GM21447 (cell line): ENCODE measurements around the gene IP6K3.

Experiments
- ATAC-seq: cut with Tn5 transposase; IDR thresholded peaks from one replicate; pipeline ENCODE4 v1.9.1; 2021; ENCODE audit not compliant: unreplicated experiment

IP6K3 gene

DNA sequence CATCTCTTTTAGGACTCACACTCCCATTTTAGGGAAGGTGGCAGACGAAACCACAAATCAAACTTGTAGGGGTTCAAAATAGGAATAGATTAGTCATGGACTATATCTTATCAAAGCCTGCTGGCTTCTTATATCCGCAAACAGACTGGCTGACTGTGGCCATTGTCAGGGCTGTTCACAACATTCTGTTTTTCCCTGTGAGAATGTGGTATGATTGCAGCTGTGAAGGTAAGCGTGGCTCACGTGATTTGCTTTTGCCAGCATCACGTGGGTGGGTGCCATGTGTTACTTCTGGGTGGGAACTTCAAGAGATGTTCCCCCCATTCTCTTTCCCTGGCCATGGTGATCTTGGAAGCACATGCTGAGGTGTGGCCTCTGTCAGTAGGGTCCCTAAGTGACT is 5.9 kb downstream of the IP6K3 start:
- no peak for ATAC-seq

DNA sequence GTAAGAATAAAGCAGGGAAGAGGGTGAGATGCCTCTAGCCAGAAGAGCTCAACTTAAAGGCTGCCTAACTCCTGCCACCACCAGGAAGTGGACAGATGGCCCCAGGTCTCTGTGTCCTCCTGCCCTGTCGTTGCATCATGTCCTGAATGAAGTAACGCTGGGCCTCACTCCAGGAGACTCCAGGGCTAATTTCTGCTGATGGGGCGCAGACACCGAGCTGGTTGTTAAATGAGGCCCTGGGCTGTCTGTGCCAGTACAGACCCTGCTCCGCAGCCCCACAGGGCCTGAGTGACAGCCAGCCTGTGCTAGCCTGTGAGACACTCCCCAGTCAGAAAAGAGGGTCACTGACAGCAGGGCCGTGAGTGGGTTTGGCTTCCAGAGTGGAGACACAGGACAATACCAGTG is 6.5 kb downstream of the IP6K3 start:
- no peak for ATAC-seq

DNA sequence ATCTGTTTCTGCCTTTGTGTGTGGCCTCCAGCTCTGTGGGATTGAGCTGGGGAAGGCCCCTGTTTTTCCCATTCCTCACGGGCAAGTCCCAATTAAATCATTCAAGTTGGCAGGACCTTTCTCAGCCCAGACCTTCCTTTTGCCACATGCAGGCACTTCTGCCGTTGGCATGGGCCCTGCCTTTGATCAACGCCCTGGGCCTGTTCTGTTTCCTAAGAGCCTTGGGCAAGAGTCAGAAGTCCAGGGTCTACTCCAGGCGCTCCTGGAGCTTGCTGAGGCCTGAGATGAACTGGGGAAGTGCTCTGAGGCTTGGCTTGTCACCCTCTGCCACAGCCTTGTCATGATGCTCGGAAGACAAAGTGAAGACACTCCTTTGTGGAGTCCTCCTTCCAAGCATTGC is 7.1 kb downstream of the IP6K3 start:
- no peak for ATAC-seq

DNA sequence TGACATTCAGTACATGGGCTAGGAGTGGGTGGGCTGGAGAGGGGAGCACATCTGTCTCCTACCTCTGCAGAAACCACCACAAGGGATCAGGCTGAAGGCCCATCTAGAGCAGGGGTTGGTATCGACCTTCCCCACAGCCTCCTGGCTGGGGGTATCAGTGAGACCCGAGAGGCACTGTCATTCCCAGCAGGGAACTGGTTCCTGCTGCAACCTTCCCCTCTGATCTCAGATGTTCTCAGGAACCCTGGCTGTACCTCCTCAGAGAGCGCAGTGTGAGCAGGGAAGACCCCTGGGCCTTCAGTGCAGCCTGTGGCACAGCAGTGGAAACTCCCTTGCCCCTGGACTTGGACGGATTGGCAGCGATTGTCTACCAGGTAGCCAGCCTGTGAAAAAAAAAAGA is 7.8 kb downstream of the IP6K3 start:
- ATAC-seq = no peak

DNA sequence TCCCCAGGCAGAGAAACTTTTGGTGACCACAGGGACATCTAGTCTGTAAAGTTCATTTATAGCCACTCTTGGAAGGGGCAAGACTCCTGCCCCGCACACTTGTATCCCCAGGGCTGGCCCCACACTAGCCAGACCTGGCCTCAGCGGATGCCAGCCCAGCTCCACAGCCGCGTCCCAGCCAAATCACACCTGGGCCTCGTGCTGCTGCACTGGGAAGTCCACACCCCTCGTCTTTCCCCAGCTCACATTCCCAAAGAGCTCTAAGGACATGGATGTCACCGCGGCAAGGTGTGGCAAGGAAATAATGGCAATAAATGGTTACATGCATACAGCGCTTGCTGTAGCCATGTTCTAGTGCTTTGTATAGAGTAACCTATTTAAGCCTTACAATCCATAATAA is 8.6 kb downstream of the IP6K3 start:
- no peak for ATAC-seq

DNA sequence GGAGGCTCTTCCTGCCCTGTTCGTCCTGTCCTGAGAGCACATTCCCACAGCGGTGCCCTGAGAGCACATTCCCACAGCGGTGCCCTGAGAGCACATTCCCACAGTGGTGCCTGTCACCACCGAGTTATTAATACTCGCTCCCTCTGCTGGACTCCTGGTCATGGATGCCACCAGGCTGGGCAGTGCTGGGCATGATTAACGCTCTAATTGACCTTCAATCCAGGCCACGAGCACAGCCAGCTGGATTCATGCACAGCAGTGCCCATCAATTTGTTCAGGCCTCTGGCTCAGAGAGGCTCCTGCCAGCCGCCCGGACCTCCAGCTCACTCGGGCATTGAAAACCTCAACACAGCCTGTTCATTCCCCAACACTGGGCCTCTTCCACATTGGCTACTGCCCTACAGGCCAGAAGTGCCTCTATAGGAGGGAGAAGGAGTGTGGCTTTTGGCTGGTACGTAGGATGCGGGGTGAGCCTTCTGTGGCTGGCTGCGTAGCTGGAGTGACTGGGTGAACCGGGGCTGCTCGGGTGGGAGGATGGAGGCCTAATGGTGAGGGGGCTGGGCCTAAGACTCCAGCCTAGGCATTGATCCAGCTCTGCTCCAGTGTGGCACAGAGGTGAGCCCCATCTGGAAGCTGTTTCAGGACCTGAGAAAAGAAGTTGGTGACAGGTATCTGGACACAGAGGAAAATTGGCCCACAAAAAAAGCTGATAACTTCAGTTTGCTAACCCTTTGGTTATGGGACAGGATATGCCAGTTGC is 9.3 kb downstream of the IP6K3 start:
- no peak for ATAC-seq

DNA sequence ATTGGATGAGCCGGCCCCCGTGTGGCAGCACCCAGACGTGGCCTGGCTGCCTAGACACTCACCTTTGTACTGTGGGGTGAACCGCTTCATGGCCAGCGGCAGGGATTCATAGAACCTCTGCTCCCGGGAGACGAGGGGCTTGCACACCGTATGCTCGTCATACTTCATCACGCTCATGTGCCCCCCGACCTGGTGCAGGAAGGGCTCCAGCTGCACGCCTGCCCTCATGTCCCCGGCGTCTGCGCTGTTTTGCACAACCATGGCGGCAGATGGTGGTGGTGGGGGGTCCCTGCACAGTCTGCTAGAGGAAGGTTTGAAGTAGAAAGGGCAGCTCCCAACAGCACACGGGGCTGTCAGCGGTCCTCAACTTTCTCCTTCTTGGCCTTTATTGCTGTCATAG is 11.5 kb downstream of the IP6K3 start:
- no peak for ATAC-seq

DNA sequence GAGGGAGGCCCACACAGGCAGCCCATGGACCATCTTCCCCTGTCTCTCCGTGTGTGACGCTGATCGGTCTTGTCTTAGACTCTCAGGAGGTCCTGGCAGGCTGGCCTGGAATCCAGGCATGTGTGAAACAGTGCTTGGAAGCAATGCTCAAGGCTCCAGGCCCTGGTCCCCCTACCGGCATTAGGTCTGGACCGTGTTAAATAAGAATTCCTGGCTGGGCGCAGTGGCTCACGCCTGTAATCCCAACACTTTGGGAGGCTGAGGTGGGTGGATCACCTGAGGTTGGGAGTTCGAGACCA is 13.0 kb downstream of the IP6K3 start:
- no peak for ATAC-seq

DNA sequence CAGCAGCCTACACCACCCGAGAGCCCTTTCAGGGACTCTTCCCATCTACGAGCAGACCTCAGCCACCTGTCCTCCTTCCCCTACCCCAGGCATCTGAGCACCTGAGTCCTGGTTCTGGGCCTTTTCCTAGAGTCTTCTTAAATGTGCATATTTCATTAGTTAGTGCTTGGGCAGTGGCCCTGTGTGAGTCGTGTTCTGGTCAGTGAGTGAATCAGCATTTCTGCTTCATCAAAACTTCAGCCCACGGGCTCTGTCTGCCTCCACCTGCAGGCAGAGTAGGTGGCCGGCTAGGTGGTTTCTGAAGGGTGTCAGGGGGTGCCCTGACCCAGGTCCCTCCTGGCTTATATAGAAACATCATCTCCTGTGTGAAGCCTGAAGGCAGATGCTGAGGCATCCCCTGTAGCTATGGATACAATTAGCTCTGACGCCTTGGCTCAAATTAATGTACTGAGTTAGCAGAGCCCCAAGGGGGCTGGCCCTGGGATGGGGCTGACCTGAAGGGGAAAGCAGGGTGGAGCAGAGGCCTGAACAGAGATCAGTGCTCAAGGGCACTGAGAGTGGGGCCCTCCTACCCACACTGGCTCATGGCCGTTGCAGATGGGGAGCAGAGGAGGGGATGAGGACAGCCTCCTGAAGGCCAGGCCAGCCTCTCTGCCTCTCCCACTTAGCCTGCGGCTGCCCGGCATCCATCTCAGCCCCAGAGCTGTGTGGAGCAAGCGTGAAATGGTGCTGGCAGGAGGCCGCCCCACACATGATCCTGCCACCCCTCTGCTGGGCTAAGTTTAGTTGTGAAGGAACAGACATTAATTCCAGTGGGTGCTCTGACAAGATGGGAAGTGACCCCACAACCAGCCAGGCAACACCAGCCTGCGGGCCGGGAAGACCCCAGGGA is 13.6 kb downstream of the IP6K3 start:
- ATAC-seq = no peak

DNA sequence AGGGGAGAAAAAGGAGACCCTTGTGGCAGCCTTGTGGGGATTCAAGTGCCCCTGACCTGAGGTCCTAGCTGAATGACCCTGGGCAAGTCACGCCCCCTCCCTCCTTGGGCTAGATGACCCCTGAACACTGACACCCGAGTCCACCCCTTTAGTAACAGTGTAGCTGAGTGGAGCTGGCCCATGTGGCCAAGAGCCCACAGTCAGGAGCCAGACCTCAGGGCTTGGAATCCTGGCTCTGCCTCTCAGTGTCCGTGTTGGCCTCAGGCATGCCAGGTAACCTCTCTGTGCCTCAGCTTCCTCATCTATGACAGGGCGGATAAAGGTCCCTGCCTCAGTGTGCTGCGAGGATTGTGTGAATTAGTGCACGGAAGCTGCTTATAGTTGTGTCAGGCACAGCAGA is 14.3 kb downstream of the IP6K3 start:
- ATAC-seq = no peak

DNA sequence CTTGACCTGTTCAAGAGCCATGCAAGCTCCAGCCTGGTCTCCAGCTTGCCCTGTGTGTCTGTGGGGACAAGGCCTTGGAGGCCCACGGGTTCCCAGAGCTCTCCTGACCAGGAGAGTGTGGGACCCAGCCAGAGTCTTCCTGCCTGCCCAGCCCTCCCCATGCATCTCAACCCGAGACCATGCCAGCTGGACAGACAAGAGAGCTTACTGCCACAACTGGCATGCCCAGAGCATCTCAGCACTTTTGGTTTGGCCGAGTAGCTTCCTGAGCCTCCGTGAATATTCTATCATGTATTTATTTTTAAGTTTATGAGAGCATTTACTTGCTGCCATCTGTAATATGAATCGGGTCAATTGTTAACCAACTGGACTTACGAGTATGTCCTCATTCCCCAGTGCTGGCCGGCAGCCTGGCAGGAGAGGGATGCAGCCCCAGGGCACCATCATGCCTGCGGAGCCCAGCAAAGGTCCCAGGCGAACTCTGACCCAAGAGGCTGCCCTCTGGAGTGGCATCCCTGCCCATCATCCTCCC is 14.9 kb downstream of the IP6K3 start:
- ATAC-seq = no peak

DNA sequence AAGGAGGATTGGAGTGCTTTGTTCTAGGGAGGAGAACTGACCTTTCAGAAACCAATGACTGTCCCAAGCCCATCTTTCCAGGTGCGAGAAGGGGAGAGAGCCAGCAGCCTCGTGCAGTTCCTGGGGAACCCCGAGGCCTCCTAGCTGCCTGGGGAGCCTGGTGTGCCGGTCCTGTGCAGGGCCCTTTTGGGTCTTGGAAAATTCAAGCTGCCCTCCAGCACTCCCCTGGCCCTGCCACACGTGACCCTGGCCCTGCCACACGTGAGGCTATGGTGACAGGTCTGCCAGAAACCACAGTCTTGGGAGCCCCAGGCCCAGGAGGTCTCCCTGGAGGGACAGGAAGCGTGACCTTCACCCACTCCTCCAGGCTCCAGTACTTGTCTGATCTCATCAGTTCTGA is 15.7 kb downstream of the IP6K3 start:
- ATAC-seq = no peak

DNA sequence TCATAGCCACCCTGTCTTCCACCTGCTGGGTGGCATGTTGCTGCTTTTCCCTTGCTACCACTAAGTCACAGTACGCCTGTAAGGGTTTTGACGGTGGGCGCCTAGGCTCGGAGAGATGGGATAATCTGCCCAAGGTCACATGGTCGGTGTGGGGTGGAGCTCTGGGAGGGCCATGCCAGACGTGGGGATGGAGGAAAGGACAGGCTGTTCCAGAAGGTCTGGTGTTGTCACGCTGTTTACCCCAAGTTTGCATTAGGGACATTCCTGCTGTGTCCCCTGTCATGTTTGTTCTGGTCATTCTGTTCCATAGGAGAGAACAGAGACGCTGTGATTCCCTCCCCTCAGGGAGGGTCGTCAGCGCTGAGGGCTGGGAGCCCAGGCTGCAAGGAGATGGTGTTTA is 16.1 kb downstream of the IP6K3 start:
- no peak for ATAC-seq

DNA sequence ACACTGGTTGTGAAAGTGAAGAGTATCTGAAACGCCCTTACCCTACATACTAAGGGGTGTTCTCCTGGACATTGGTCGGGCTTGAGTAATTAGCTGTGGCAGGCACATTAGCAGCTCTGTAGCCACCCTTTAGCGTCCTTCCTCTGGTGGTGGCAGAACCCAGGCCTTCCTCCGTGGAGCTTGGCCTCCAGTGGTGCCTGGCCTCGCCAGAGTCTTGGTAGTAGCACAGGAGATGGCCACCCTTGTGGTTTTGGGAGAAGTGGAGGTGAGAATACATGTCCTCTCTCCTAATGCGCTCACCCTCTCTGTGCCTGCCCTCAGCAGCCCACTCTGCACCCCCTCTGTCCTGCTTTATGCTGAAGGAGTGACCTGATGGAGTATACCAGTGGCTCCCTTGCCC is 17.6 kb downstream of the IP6K3 start:
- no peak for ATAC-seq

DNA sequence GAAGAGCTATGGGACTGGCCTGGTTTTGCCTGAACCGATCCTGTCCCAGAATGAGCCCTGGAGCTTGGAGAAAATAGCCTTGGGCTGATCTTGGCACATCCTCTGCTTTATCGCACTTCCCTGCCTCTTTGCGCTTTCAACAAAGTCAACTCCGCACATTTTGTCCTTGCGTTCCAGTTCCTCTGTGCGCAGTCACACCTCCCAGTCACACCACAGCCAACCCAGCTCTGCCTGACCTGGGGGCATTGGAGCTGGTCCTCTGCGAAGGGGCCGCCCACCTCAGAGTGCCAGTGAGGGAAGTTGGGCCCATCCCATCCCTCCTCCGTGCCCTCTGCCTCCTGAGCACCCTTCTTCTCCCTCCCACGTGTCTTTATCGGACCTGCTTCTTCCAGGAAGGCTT is 18.3 kb downstream of the IP6K3 start:
- no peak for ATAC-seq

DNA sequence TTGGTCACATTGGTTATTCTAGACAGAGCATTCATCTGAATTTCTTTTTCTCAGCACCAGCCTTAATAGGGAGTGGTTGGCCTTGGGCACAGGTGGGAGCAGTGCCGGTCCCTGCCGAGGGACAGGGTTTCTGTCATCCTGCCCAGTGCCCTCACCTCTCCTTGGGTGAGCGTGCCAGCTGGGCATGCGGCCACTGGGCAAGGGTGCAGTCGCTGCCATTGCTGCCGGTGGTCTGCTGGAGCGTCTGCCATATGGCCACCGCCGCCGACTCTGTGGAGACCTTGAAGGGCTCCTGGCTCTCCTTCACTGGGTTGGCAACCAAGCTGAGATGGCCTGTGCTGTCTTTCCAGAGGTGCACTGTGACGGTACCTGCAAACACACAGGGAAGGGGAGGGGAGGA is 18.8 kb downstream of the IP6K3 start:
- ATAC-seq = no peak

DNA sequence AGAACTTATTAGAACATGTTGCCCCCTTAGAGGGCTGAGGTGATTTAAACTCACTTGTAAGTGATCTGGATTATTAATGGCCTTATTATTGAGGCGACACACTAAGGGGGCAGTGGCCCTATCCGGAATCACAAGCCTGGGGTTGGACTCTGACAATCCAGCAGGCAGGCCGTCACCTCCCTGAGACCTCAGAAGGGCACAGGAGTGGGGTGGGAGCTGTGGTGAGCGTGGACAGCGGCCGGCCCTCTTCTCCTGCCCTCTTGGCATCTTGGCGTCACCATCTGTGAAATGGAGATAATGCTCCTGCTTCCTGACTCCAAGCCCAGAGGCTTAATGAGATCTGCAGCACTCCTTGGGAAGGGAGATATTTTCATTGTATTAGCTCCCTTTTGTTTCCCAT is 19.6 kb downstream of the IP6K3 start:
- no peak for ATAC-seq

DNA sequence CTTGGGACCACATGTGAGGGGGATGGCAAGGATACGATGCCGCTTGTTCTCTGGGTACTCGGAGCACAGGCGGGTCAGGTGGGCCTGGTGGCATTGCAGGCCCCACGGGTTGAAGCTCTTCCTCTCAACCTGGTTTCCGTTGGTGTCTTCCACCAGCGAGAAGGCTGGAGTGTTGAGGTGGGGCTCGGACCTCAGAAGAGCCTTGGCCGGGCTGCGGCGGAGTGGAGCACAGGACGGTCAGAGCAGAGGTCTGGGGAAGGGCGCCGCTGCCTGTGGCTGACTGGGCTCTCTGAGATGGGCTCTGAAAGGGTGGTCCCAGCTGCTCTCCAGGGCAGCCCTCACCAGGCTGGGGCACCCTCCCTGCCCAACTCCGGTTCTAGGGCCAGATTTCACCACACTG is 20.0 kb downstream of the IP6K3 start:
- no peak for ATAC-seq

DNA sequence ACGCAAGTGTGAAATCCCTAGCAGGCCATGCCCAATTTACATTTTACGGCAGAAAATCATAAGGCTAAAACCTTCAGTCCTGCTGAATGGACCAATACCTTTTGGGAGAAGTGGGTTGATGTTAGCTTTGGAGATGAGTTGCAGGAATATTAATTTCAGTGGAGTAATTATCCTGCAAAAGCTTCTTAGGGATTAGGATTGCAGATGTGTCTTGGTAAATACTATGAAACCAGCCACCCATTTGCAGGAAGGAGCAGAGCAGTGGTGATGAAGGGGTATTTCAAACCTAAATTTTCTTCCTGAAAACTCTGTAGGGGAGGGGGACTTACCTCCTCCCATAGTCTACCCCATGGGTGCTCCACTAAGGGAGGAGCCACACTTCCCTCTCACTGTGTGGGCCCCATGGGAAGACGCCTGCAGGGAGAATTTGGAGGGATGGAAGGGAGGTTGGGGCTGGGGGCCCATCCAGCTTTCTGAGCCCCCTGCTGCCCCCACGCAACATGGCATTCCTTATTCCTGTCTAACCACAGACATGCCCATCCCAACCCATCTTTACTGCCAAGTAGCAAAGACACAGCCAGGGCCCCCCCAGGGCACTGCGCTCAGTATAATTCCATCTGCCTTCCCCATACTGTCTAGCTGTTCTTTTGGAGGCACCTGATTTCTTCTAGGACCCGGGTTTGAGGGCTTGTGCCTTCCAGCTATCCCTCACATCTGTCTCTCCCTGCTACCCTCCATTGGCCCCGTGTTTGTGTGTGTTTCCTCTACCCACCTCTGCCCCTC is 20.6 kb downstream of the IP6K3 start:
- no peak for ATAC-seq

DNA sequence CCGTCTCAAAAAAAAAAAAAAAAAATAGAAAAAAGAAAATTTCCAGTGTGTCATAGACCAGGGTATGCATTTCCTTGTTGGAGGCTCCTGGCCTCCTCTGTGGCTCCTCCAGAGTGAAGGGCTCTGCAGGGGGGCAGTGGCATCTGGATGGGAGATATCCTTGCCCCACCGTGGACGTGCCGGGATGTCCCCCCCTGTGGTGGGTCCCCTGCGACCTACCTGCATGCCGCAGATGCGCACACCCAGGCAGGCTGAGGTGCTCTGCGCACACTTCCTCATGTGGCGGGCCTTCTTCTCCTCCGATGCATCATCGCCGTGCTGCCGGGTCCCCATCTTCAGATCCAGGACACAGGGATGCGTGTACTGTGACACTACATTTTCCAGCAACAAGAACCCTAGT is 21.5 kb downstream of the IP6K3 start:
- ATAC-seq = no peak

DNA sequence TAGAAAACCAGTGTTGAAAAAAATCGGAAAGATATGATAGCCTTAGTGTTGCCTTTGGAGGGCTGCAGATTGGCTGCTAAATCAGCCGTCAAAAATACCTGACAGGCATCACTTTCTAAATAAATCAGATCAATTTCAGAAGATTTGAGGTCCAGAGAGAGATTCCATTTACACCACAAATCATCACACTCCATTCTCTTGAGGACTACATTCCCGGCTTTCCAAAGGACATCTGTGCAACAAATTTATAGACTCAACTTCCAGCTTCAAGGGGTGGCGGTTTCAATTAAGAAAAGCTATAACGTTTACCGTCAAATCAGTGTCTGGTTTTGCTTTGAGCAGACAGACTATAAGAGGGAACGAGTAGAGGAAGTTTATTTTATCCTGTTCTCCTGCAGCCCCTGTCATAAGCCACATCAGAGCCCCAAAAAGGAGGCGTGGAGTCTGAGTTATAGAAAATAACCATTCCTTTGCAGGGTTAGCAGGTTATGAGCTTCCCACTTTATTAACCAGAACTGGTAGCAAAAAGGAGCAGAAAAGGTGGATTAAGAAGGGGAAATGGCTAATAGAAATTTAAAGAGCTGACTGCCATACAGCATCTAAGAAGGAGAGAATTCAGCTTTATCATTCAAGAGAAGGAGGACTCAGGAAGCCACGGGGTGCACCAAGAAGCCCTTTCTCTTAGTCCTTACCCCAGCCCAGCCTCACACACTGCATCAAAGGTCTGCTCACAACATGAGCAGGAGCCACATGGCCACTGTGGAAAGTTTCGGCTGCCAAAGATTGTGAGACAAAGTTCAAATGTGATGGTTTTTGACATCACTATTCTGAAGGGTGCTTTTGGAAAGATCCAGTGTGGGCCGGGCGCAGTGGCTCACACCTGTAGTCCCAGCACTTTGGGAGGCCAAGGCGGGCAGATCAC is 22.3 kb downstream of the IP6K3 start:
- ATAC-seq = no peak
